ENCODE data around the gene ASIC3.
A peak's percentile ranks its signal among the peaks of the same experiment; 100 is the strongest.

Gene ASIC3

DNA sequence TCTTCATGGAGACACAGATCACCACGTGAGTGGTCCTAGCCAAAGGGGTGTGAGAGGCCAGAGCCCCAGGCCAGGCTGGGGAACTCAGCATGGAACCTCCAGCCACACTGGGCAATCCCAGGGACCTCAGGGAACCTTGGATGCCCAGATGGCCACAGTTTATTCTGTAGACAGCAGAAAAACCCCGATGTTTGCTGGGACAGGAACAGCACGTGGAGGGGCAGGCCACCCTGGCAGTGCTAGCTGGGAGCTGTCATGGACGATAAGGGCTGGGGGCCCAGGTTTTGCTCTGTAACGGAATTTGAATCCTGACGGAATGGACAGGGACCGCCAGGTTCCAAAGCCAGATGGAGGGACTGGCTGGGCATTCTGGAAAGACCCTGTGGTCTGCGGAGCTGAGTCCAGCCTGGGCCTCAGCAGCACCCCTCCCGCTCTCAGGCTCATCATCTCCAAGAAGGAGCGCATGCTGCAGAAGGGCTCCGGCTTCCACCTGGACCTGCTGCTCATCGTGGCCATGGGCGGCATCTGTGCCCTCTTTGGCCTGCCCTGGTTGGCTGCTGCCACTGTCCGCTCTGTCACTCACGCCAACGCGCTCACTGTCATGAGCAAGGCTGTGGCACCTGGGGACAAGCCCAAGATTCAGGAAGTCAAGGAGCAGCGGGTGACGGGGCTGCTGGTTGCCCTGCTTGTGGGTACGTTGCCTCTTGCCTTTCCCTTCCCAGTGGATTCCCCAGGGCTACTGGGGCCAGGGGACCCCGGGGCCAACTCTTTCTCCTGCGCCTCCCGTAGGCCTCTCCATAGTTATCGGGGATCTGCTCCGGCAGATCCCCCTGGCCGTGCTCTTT lies 26.7 kb downstream of the ASIC3 start:
- no peak for DNase-seq

DNA sequence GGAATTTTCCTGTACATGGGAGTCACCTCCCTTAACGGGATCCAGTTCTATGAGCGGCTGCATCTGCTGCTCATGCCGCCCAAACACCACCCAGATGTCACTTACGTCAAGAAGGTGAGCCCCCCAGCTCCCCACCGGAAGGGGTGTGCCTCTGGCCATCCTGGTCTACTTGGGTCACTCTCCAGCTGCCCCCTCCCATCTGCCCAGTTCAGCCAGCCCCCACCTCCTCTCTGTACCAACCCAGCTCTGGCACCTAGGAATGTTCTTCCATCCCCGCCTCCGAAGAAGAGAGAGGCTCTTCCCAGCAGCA lies 27.3 kb downstream of the ASIC3 start:
- no peak for DNase-seq

DNA sequence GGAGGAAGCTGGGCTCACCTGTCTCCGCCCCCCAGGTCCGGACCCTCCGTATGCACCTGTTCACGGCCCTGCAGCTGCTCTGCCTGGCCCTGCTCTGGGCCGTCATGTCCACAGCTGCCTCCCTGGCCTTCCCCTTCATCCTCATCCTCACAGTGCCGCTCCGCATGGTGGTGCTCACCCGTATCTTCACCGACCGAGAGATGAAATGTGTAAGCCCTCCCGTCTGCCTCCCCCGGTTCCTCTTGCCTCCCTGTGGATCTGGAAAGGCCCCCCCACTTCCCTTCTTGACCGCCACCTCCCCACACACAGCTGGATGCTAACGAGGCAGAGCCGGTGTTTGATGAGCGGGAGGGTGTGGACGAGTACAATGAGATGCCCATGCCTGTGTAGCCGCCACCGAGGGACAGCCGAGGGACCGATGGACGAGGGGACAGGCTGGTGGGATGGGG lies 27.7 kb downstream of the ASIC3 start:
- DNase-seq: no peak

DNA sequence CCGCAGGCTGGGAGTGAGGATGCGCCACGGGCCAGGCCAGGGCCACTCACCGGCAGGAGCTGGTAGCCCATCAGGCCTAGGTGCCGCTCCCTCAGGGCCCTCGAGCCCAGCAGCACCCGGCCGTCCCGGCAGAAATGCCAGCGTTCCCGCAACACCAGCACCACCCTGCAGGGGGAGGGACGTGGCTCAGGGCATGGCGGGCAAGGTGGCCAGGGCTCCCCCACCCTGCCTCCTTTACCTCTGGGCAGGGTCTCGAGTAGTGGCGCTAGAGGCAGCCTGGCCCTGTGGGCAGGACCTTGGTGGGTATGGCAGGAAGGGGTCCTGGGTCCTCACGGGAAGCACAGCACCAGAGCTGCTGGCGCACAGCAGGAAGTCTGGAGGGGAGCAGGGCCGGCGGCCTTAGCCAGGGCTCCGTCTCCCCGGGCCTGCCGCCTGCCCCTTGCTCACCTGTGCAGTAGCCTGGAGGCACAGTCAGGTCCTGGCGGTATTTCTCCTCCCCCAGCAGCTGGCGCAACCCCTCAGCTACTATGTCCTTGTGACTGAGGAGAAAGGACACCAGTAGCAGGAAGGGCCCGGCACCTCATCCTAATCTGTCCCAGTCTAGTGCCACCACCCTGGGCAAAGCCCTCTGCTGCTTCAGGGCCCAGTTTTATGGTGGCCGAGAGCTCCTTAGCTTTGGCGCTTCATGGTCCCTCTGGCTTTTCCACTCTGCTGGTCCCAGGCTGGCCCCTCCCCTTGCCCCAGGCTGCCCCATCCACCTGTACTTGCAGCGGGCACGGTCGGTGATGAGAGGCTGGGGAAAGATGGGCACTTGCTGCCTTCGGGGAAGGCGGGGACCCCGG lies 28.8 kb downstream of the ASIC3 start:
- no peak for DNase-seq

DNA sequence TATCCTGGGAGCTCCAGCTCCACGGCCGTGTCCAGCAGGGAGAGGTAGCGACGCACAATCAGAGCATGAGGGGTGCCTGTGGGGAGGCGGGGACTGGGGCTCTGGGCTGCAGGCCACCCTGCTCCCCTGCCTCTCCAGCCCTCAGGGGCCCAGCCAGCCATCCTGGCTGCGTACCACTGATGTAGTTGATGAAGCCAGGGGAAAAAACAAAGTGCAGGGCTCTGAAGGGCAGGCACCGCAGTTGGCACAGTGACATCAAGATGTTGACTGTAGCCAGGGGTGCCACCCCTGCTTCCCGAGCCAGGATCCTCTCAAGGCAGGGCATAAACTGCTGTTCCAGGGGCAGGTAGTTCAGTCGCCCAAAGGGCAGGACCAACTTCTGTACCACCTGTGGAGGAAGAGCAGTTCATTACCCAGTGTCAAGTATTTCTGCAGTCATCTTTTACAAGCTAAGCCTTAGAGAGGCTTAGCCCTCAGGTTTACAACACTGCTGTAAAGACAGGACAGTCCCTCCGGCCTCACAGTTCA lies 29.4 kb downstream of the ASIC3 start:
- no peak for DNase-seq

DNA sequence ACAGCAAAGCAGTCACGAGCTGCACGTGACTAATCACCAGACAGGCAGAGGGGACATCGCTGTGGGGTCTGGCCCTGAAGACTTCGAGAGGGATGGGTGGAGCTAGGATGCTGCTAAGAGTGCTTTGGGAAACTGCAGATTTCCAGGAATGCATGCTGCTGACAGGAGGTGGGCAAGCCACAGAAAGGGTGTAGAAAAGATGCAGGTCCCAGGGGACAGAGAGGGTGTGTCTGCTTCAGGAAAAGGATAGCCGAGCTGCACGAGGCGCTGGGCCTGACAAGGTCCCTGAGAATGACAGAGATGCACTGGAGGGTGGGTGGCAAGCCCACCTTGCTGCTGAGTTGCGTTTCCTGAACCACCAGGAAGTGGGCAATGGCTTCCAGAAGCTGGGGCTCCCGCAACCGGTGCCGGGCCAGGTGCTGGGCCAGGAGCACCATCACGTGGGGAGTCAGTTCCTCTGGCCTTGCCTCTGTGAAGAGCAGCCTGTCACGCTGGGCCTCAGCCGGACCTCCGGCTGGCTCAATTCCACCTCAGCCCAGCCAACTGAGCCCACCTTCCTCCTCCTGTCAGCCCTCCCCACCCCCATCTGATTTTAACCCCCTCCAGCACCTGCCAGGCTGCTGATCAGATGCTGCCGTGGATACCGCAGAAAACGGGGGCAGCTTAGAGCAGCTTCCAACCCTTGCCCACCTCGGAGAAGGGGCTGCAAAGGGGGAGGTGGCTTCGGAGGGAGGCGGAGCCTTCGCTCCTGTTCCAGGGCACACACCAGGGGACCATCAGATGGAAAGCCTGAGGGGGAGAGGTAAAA lies 30.1 kb downstream of the ASIC3 start:
- DNase-seq: no peak

DNA sequence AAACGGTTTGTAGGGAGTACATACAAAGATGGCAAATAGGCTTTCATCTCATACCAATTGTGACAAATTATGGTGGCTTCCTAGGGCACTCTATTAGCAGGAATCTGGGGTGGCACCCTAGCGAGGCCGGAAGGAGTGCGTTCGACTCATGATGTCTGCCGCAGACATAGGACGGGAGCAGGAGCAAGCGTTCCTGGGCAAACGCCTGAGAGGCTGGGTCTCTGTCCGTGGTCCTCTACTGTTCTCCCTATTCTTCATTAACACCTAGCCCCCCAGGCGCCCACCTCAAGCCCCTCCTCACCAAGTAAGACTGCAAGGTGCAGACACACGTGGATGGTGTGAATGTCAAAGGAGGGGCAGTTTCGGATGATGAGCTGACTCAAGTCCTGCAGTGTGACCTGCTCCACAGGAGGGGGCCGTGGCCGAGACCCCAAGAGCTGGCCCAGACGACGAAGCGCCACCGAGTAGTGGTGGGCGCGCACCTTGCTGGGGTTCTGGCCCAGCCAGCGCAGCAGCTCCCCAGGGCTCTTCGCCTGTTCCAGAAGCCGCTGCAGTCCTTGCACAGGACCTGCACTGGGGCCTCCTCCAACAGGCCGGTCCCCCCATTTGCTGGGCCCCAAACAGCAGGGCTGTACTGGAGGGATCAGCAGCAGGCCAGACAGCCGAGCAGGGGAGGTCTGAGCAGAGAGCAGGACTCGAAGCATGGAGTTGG lies 31.0 kb downstream of the ASIC3 start:
- no peak for DNase-seq

DNA sequence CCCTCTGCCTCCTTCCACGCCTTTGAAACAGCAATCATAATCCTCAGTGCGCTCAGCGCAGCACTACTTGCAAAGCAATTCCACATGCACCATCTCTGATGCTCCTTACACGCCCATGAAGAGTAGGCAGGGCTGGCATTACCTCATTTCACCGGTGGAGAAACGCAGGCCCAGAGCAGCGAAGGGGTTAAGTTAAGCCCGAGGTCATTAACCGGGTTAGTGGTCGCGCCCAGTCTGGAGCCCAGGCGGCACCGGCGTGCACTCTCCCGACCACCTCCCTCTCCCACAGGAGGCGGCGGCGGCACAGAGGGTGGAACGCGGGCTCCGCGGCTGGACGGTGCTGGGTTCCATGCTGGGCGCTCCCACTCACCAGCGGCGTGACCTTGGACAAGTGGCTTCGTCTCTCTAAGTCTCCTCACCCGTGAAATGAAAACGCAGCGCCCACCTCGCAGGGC lies 31.8 kb downstream of the ASIC3 start:
- no peak for DNase-seq

DNA sequence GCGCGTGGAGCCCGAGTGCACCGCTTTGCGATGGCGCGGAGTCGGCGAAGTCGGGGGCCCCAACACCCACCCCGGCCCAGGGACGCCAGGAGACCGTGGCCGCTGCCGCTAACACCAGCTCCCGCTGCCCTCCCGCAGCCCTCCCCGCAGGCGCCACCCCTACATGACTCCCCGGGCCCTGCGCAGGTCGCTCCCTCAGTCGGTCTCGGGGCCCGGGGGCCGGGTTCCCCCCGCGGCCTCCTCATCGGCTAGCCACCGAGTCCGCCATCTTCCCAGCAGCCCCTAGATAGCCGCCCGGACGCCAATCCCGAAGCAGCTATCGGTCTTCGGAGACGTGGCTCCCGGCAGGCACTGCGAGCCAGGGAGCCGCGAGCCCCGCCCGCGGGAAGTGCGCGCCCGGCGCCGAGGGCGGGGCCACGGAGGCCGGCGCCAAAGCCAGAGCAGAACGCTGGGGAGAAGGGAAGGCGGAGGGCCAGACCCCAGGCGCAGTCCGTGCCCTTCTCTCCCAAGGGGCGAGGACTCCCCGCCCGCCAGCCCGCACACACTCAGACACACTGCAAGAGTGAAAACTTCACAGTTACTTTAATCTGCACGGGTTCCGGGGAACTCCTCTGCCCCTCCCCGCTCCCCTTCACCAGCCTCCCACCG lies 32.3 kb downstream of the ASIC3 start, which contains the start of gene FASTK:
FASTK (minus strand) TSS at position 288 of the 648 bp plus-strand sequence; CDS start at position 245, 43 bp downstream.
- DNase-seq: peak; percentile 62 to 82 (median 74)

DNA sequence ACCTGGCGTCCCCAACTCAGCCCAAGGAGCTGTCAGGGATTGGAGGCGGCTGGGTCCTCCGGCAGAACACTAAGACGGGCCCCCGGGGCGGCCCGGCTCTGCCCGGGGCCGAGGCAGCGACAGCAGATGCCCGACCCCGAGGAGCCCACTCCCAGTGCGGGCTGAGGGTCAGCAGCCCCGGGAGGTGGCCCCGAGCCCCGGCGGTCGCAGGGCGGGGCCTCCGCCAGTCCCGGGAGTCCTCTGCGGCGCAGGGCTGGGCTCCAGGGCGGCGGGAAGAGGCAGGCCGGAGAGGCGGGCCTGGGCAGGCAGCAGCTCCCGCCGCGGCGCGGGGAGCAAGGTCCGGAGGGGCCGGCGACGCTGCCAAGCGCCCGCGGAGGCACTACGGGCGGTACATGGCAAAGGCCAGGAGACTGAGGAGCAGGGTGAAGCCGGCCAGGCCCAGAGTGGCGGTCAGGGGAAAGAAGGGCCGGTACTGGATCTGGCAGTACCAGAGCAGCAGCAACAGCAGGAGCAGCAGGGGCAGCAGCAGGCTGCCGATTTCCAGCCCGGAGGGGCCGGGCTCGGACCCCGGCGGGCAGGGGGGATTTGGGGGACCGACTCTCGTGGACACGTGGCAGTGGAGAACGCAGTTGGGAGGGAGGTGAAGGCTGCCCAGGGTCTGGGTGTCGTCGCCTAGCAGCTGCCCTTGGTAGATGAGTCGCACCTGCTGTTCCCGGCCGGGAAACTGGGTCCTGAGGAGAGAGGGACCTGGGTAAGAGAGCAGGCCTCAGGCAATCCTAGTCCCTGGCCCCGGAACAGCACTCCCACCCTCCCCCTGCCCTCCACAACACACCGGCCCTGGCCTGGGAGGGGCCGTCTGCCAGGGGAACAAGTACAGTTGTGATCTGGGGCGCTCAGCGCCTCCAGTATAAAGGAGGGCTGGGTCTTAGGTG lies 33.1 kb downstream of the ASIC3 start:
- no peak for DNase-seq

DNA sequence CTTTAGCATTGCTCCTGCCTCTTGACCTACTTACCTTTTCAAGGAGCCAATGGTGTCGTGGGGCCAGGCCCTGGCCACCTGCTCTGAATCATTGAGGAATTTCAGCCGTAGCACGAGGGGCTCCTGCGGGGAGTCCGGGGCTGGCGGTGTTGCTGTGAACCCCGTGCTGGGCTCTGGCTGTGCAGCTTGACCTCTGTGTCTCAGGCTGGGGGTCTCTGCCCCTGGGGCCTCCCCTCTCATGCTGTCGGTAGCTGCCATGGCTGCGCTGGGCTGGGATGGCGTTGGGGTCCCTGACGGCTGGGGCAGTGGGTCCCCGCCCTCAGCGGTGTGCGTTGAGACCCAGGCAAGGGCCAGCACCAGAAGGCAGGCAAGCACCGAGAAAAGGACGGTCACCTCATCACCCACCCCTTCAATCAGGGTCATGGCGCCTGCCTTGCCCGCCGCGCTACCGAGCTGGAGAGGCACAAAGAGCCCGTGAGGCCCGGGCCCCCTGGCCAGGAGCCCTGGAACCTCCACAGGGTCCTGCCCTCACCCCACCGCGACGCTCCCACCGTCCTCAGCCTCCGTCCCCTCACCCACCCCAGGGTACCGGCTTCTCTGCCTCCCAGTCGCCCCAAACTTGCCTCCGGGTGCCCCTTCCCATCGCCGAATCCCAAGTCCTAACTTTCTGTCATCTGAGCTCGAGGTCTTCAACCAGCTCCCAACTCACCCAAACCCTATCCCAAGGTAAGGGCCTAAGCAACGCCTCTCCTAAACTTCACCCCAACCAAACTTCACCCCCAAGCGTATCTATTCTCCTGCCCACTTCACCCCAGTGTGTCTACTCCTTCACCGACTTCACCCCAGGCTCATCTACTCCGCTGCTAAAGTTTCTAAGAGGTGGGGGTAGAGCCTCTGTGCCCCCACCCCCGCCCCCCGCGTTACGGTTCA lies 34.1 kb downstream of the ASIC3 start:
- no peak for DNase-seq

DNA sequence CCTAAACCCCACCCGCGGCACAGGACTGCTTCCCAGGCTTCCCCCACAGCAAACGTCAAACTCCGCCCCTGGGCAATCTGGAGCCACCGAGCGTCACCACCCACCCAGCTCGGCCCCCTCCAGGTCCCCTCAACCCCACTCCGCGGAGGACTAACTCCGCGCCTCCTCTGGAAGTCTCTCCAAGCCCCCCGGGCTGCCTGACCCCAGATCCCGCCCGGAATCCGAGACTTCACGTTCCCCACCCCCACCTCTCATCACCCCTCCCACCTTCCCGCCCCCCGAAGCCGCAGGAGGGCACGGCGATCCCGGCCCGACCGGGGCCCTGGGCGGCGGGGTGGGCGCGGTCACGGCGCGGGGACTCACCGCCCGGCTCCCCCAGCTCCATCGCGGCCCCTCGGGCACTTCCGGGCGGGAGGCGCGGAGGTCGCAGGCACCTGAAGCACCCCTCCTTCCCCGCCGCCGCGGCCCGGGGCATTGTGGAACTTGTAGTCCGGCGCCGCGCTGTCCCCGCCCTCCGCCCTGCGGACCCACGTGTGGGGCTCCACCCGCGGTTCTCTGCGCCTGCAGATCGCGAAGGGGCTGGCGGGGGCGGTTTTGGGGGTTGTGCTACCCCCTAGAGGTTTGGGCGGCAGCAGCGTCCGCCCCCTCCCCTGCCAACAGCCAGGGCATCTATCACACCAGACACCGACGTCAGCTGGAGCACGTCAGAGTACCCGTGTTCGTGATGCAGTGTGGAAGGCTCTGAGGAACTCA lies 34.9 kb downstream of the ASIC3 start, which contains the start of gene TMUB1:
TMUB1 (minus strand) TSS at position 423 of the 753 bp plus-strand sequence. CDS start 930 bp downstream, outside the sequence.
- DNase-seq: peak; percentile 42 to 73 (median 70)

DNA sequence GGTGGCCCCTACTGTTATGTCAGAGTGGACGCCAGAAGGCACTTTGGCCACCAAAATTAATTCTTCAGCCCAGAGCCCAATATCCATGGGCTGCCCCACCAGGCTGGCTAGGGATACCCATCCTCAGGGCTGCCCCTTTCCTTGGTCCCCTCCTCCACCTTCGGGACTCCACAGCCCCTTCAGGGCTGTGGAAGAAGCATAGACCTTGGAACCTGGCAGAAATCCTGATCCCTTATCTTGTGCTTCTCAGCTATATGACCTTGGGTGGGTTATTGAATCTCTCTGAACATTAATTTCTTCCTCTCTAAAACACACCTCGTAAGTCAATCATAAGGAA lies 35.5 kb downstream of the ASIC3 start:
- no peak for DNase-seq

DNA sequence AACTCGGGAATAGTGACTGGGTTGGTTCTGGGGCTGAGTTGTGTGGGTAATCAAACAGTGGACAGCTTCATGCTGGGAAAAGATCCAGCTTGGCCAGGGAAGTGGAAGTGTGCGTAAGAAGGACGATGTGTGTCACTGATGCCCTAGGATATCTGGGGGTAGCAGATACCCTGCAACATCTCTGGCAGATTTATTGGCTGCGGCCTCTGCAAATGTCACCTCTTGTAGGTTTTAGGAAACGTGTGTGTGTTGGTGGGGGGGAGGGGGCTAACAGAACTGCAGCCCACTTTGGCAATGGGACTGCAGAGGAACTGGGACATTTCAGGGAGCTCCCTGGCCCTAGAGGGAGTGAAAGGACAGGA lies 37.0 kb downstream of the ASIC3 start:
- no peak for DNase-seq

DNA sequence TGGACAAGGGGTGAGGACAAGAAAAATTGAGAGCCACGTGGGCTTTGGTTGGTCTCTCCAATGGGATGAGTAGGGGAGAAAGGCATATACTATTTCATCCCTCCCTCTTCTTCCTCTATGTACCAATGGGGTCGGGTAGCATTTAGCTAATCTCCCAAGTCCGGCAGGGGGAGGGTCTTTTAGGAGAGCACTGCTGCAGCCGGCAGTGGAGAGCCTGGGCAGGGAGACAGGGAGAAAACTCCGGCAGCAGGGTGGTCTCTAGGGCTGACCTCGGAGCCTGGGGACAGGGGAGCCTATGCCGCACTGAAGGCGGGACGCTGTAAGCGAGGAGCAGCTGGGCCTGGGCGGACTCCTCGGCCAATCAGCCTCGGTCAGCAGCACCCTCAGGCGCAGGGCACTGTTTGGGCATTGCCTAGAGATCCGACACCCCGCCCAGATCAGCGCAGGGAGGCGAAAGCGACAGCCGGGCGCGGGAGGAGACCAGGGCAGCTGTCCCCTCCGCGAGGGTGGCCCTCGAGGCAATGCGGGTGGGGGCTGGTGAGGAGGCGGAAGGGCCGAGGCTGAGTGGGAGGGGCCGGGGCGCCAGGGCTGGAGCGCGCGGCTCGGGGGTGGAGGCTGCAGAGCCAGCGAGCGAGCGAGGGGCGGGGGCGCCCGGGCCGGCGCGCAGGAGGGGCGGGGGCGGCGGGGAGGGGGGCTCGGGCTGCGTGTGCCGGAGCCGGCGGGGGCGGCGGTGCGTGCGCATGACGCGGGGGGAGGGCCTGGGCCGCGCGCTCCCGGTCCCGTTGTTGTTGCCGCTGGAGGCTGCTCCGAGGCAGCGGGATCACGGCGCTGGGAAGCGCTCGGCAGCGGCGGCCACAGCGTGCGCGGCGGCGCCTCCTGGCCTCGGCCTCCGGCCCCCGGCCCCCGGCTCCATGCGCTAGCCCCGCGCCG lies 37.6 kb downstream of the ASIC3 start, which contains the start of gene AGAP3:
AGAP3 (plus strand) TSS at position 785 of the 930 bp plus-strand sequence. CDS start 267 bp downstream, outside the sequence.
- DNase-seq: peak in 1 of 4 experiments; percentile 30

DNA sequence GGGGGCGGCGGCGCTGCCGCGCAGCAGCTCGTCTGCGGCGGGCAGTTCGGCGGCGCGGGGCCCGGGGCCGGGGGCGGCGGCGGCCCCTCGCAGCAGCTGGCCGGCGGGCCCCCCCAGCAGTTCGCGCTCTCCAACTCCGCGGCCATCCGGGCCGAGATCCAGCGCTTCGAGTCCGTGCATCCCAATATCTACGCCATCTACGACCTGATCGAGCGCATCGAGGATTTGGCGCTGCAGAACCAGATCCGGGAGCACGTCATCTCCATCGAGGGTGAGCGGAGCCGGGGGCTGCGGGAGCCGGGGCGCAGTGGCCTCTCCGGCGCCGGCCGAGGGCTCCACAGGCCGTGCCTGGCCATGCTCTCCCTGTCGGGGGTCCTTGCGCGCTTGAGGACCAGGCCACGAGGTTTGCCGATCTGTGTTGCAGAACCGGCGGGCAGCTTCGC lies 38.5 kb downstream of the ASIC3 start:
- no peak for DNase-seq

Data from activated CD4-positive, CD25-positive, alpha-beta regulatory T cell (primary cell).